GM12864 (cell line): ENCODE results near the gene RMDN3.

Experiments used
- DNase-seq: peaks from one replicate; pipeline ENCODE4 v3.0.0-alpha.2; 2011; ENCODE audit warnings: low read depth
- H3K4me3 ChIP-seq: 2 replicates; pipeline ENCODE4 v1.5.1; 2011; ENCODE audit warnings: mild to moderate bottlenecking, low read depth, low read length, control low read depth
- CTCF ChIP-seq: IDR thresholded peaks from 2 replicates; pipeline ENCODE4 v1.5.1; 2011; ENCODE audit warnings: low read depth, mild to moderate bottlenecking, moderate library complexity, low read length, control low read depth, inconsistent platforms; ENCODE audit errors: missing control alignments

Gene RMDN3

GRCh38 chr15:40785814-40786213 is 30.8 kb upstream of the RMDN3 start:
- no peak overlapping the region for H3K4me3 ChIP-seq
- no peak for TF ChIP-seq CTCF
- DNase-seq = no peak

- no peak for DNase-seq
- no peak for TF ChIP-seq CTCF
- H3K4me3 ChIP-seq = no peak overlapping the region
These were observed 30.1 kb upstream of the RMDN3 start for GRCh38 chr15:40785164-40785563.

- H3K4me3 ChIP-seq = no peak overlapping the region
- no peak for DNase-seq
- peak; percentile 94 for TF ChIP-seq CTCF
These were observed 27.7 kb upstream of the RMDN3 start for GRCh38 chr15:40782609-40783227.

- DNase-seq = no peak
- no peak for TF ChIP-seq CTCF
- no peak overlapping the region for H3K4me3 ChIP-seq
These were observed 21.6 kb upstream of the RMDN3 start for GRCh38 chr15:40776537-40777141.

GRCh38 chr15:40775740-40776536 is 20.9 kb upstream of the RMDN3 start:
- H3K4me3 ChIP-seq = no peak overlapping the region
- no peak for TF ChIP-seq CTCF
- DNase-seq = no peak

GRCh38 chr15:40775007-40775406 is 20.0 kb upstream of the RMDN3 start:
- no peak overlapping the region for H3K4me3 ChIP-seq
- DNase-seq = no peak
- TF ChIP-seq CTCF = no peak
